Kidney capillary endothelial cell (primary cell): ENCODE measurements around the gene PSAT1.

Experiments
- DNase-seq: peaks from one replicate; pipeline ENCODE4 v3.0.0-alpha.2; 2018; ENCODE audit warnings: low spot score

The PSAT1 gene

GRCh38 chr9:78365748-78366697 lies 69.1 kb downstream of the PSAT1 start:
- DNase-seq, result peak; percentile 26

GRCh38 chr9:78366827-78367226 lies 69.9 kb downstream of the PSAT1 start:
- DNase-seq, result no peak

GRCh38 chr9:78368236-78368635 lies 71.3 kb downstream of the PSAT1 start:
- no peak for DNase-seq

- DNase-seq, result peak; percentile 51
These were observed 72.8 kb downstream of the PSAT1 start for GRCh38 chr9:78369639-78370219.

GRCh38 chr9:78370991-78371390 lies 74.1 kb downstream of the PSAT1 start:
- no peak for DNase-seq

GRCh38 chr9:78371981-78372380 lies 75.1 kb downstream of the PSAT1 start:
- no peak for DNase-seq
